Prostate gland (tissue), 2 donors: ENCODE results near the gene SASS6. TPM values are rescaled to one million over a fixed set of nuclear protein-coding genes. Genes with fewer than 3 reads are reported as not detected.

ENCODE experiments used
- DNase-seq: peaks from one replicate; pipeline ENCODE4 v3.0.0-alpha.2; 2019; ENCODE audit warnings: low spot score
- H3K27ac ChIP-seq, 2 donors: fragments of 200-600 bp; sonication (generic); 2 replicates each; pipeline ENCODE4 v1.5.1; 2017 to 2019
- H3K27me3 ChIP-seq: fragments of 200-600 bp; sonication (generic); replicated peaks from 2 replicates; pipeline ENCODE4 v1.5.1; 2019; ENCODE audit not compliant: insufficient read depth
- H3K36me3 ChIP-seq, 2 donors: fragments of 200-600 bp; sonication (generic); 1 replicate in 1 of 2; 2 replicates in 1 of 2; pipeline versions ENCODE4 v1.5.1 to v1.8.1; 2017 to 2019
- H3K4me1 ChIP-seq: fragments of 200-600 bp; sonication (generic); replicated peaks from 2 replicates; pipeline ENCODE4 v1.5.1; 2019
- H3K4me3 ChIP-seq, 2 donors: fragments of 200-600 bp; sonication (generic); 2 replicates each; pipeline ENCODE4 v1.5.1; 2017 to 2019
- H3K9me3 ChIP-seq: fragments of 200-600 bp; sonication (generic); 2 replicates; pipeline ENCODE4 v1.5.1; 2017
- CTCF ChIP-seq, 4 experiments: fragments of 200-600 bp in 2 of 4; fragments of 450-650 bp in 2 of 4; sonication (generic) in 2 of 4; IDR thresholded peaks; 1 replicate in 3 of 4; 2 replicates in 1 of 4; pipeline ENCODE4 v1.5.1; 2016 to 2019; ENCODE audit warnings: antibody characterized with exemption in 4 of 4, mild to moderate bottlenecking in 2 of 4, moderate library complexity in 2 of 4
- POLR2A ChIP-seq: fragments of 450-650 bp; IDR thresholded peaks from one replicate; pipeline ENCODE4 v1.6.1; 2016; ENCODE audit warnings: antibody characterized with exemption, mild to moderate bottlenecking
- POLR2AphosphoS5 ChIP-seq: sonication (generic); formaldehyde crosslinking; IDR thresholded peaks from one replicate; pipeline ENCODE4 v1.6.1; 2017; ENCODE audit warnings: antibody characterized with exemption
- WGBS: methylation state at CpG from one replicate; pipeline ENCODE4 v1.1.5; 2018; 5-methylcytosine and 5-hydroxymethylcytosine counted together
- intact Hi-C: fragments of 100-400 bp; cut with DNase I; formaldehyde crosslinking; loops from one replicate; pipeline ENCODE4 v1.14.2; 2022
- total RNA-seq, 2 donors: library from RNA; depleted of rRNA; stranded (reverse); fragments of >200 nt; gene quantifications; one replicate each; pipeline ENCODE4 v1.1.0, GENCODE V29; 2016

Gene SASS6
- total RNA-seq, 2 donors from 2014 or later: 4.0 to 6.2 TPM

DNA sequence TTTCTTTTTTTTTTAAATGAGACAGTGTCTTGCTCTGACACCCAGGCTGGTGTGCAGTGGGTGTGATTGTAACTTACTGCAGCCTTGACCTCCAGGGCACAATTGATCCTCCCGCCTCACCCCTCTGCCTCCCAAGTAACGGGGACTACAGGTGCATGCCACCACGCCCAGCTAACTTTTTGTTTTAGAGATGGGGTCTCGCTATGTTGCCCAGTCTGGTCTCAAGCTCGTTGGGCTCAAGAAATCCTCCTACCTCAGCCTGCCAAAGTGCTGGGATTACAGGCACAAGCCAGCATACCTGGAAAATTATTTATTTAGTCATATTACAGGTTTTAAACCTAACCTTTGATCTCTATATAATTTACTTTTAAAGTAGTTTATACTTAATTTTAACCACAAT, 32.0 kb upstream of the SASS6 start:
- WGBS: 95% methylated on average over 5 of the region's 5 CpGs
- intact Hi-C loops: no loop called here
- no peaks in the 10 kb centered on the region for H3K9me3 ChIP-seq
- H3K4me1 ChIP-seq: no peaks in the 10 kb centered on the region
- H3K4me3 ChIP-seq: no peak overlapping the region
- DNase-seq: no peak
- no peaks in the 10 kb centered on the region for H3K36me3 ChIP-seq
- no peak overlapping the region for H3K27ac ChIP-seq
- no peaks in the 10 kb centered on the region for H3K27me3 ChIP-seq
- no peak for TF ChIP-seq POLR2A
- no peak for TF ChIP-seq POLR2AphosphoS5
- TF ChIP-seq CTCF (IDR thresholded peaks at IDR 0.05): no peak

- no peak for DNase-seq
- Histone ChIP-seq H3K4me1 (no peaks in the 10 kb centered on the region), H3K9me3 (no peaks in the 10 kb centered on the region), H3K27me3 (no peaks in the 10 kb centered on the region), H3K36me3 (no peaks in the 10 kb centered on the region), H3K27ac (no peak overlapping the region), H3K4me3 (no peak overlapping the region)
- intact Hi-C loops: no loop called here
- TF ChIP-seq POLR2A (no peak), CTCF (IDR thresholded peaks at IDR 0.05) (no peak), POLR2AphosphoS5 (no peak)
- WGBS: 43% methylated on average over 2 of the region's 2 CpGs
Measured at GRCh38 chr1:100164216-100164615, 31.5 kb upstream of the SASS6 start.

DNA sequence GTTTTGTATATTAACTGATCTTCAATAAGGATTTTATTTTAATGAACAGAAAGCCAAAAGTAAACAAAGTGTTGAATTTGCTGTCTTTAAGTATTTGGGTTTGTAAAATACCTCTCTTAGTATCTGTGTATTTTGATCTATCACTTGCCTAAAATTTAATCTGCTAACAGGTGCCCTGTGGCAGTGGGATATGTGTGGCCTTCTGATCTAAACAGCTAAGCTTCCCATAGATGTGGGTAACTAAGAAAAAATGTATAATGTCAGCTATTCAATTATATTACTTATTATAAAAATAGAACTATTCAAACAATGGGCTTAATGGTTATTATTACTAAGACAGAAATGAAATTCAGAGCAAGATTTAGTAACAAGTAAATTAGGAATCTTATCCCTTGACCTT, 30.2 kb upstream of the SASS6 start:
- no peak for DNase-seq
- no peak for TF ChIP-seq POLR2AphosphoS5
- no peak for TF ChIP-seq CTCF (IDR thresholded peaks at IDR 0.05)
- no peak for TF ChIP-seq POLR2A
- H3K36me3 ChIP-seq: no peaks in the 10 kb centered on the region
- no peaks in the 10 kb centered on the region for H3K9me3 ChIP-seq
- no peaks in the 10 kb centered on the region for H3K27me3 ChIP-seq
- H3K4me1 ChIP-seq: no peaks in the 10 kb centered on the region
- intact Hi-C loops: no loop called here
- no peak overlapping the region for H3K27ac ChIP-seq
- no peak overlapping the region for H3K4me3 ChIP-seq

DNA sequence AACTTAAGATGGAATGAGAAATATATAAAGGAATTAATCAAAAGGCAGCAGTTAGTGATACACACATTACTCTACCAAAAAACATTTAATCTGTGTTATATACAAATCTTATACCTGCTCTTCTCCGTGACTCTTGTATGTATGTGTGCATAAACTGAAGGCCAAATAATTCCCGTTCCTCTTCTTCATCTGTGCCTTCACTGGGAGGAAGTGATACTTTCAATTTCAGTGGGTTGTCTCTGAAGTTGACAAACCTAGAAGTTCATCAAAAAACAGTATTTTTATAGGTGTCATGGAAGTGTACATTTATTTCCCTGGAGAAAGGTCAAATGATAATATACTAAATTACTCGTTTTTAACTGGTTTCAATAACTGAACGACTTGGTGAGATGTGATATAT, 19.5 kb upstream of the SASS6 start:
- Histone ChIP-seq H3K27ac (no peak overlapping the region), H3K27me3 (no peaks in the 10 kb centered on the region), H3K36me3 (no peaks in the 10 kb centered on the region), H3K4me3 (no peak overlapping the region), H3K9me3 (no peaks in the 10 kb centered on the region), H3K4me1 (no peaks in the 10 kb centered on the region)
- DNase-seq: no peak
- WGBS: 78% methylated on average over 4 of the region's 4 CpGs
- TF ChIP-seq CTCF (IDR thresholded peaks at IDR 0.05): no peak
- TF ChIP-seq POLR2A: no peak
- no peak for TF ChIP-seq POLR2AphosphoS5
- intact Hi-C loops: no loop called here

- Histone ChIP-seq H3K4me1 (no peaks in the 10 kb centered on the region), H3K27ac (no peak overlapping the region), H3K36me3 (no peaks in the 10 kb centered on the region), H3K4me3 (no peak overlapping the region), H3K27me3 (no peaks in the 10 kb centered on the region), H3K9me3 (no peaks in the 10 kb centered on the region)
- DNase-seq: no peak
- TF ChIP-seq POLR2AphosphoS5 (no peak), POLR2A (no peak), CTCF (IDR thresholded peaks at IDR 0.05) (no peak)
- 73% methylated on average over 2 of the region's 2 CpGs for WGBS
- intact Hi-C loops: no loop called here
Measured at GRCh38 chr1:100151679-100152078, 18.9 kb upstream of the SASS6 start.
